ENCODE data around the gene HK1.

The HK1 gene

GRCh38 chr10:69318867-69319727, 40.8 kb downstream of the HK1 start (continued):
- no peak for TF ChIP-seq ZNF214 (tag by site-specific recombination; IDR thresholded peaks at IDR 0.05; ENCODE audit: borderline replicate concordance)
- no peak for TF ChIP-seq ZFP3 (tag by site-specific recombination; IDR thresholded peaks at IDR 0.05; ENCODE audit: low read depth)
- TF ChIP-seq ZNF626 (tag by site-specific recombination; IDR thresholded peaks at IDR 0.05): no peak
- no peak for TF ChIP-seq ZNF175 (tag by site-specific recombination; IDR thresholded peaks at IDR 0.05)
- no peak for TF ChIP-seq ZNF518A (tag by site-specific recombination; conservative IDR thresholded peaks at IDR 0.05; ENCODE audit: low read depth)
- TF ChIP-seq ZNF366 (tag by site-specific recombination; conservative IDR thresholded peaks at IDR 0.05): no peak
- TF ChIP-seq RBAK (tag by site-specific recombination; IDR thresholded peaks at IDR 0.05): no peak
- TF ChIP-seq ZSCAN30 (tag by site-specific recombination; IDR thresholded peaks at IDR 0.05): no peak
- no peak for TF ChIP-seq ZNF654 (tag by site-specific recombination; IDR thresholded peaks at IDR 0.05; ENCODE audit: low read depth)
- TF ChIP-seq ZNF146 (tag by site-specific recombination; IDR thresholded peaks at IDR 0.05): peak; percentile 8; the same call in 1 of the 2 replicates
- TF ChIP-seq ZNF248 (tag by site-specific recombination; IDR thresholded peaks at IDR 0.05): no peak
- TF ChIP-seq ZNF404 (tag by site-specific recombination; IDR thresholded peaks at IDR 0.05): no peak
- no peak for TF ChIP-seq ZFP41 (tag by site-specific recombination; IDR thresholded peaks at IDR 0.05; ENCODE audit: borderline replicate concordance)
- TF ChIP-seq GLIS2 (tag by site-specific recombination; IDR thresholded peaks at IDR 0.05): peak; percentile 83
- no peak; the same call in 1 of the 2 replicates for TF ChIP-seq ZNF843 (tag by site-specific recombination; IDR thresholded peaks at IDR 0.05)
- TF ChIP-seq ZNF10 (tag by site-specific recombination; IDR thresholded peaks at IDR 0.05): peak; percentile 17; the same call in 1 of the 2 replicates
- TF ChIP-seq WT1 (tag by site-specific recombination; IDR thresholded peaks at IDR 0.05): 0 out of 2 replicates have a peak, but pooled peaks have one; percentile 45
- TF ChIP-seq ZSCAN4 (tag by site-specific recombination; IDR thresholded peaks at IDR 0.05): no peak; the same call in 1 of the 2 replicates
- TF ChIP-seq ZNF121 (tag by site-specific recombination; IDR thresholded peaks at IDR 0.05): peak; percentile 72
- no peak for TF ChIP-seq ZNF362 (tag by site-specific recombination; IDR thresholded peaks at IDR 0.05)
- TF ChIP-seq ZNF776 (tag by site-specific recombination; IDR thresholded peaks at IDR 0.05; ENCODE audit: borderline replicate concordance): no peak
- TF ChIP-seq ZNF114 (tag by site-specific recombination; IDR thresholded peaks at IDR 0.05): no peak
- TF ChIP-seq ZBTB7A (tag by site-specific recombination; IDR thresholded peaks at IDR 0.05; ENCODE audit: low read depth): peak; percentile 78
- peak; percentile 46; the same call in 1 of the 2 replicates for TF ChIP-seq INSM2 (tag by site-specific recombination; IDR thresholded peaks at IDR 0.05)
- TF ChIP-seq SCRT1 (tag by site-specific recombination; IDR thresholded peaks at IDR 0.05; ENCODE audit: borderline replicate concordance): no peak
- no peak for TF ChIP-seq ZNF621 (tag by site-specific recombination; IDR thresholded peaks at IDR 0.05)
- peak; percentile 86 for TF ChIP-seq GLIS1 (tag by site-specific recombination; IDR thresholded peaks at IDR 0.05)
- TF ChIP-seq ZBTB10 (tag by site-specific recombination; IDR thresholded peaks at IDR 0.05): no peak
- TF ChIP-seq ZNF629 (tag by site-specific recombination; IDR thresholded peaks at IDR 0.05): no peak

Measured in HEK293 (cell line).